GM12878 (cell line): ENCODE data around the gene FUBP3.

ENCODE experiments used
- BCL11A ChIP-seq: IDR thresholded peaks from 2 replicates; pipeline ENCODE4 v1.6.1; 2011; ENCODE audit warnings: low read depth, low read length
- EZH2 ChIP-seq: IDR thresholded peaks from 2 replicates; pipeline ENCODE4 v1.6.1; 2012; ENCODE audit warnings: low read depth, mild to moderate bottlenecking, control low read depth, inconsistent platforms, low read length, borderline replicate concordance; ENCODE audit not compliant: control insufficient read depth
- JUNB ChIP-seq: IDR thresholded peaks from 2 replicates; pipeline ENCODE4 v1.6.1; 2016; ENCODE audit warnings: antibody characterized with exemption, mild to moderate bottlenecking
- MEF2A ChIP-seq: IDR thresholded peaks from 2 replicates; pipeline ENCODE4 v1.6.1; 2011; ENCODE audit warnings: low read depth, mild to moderate bottlenecking, low read length, moderate library complexity; ENCODE audit not compliant: insufficient read depth
- POLR2A ChIP-seq: IDR thresholded peaks from 2 replicates; pipeline ENCODE4 v1.6.1; 2011; ENCODE audit warnings: low read depth, mild to moderate bottlenecking, low read length
- SP1 ChIP-seq: IDR thresholded peaks from one replicate; pipeline ENCODE4 v1.6.1; 2011; ENCODE audit warnings: low read depth, low read length
- SPI1 ChIP-seq: IDR thresholded peaks from 2 replicates; pipeline ENCODE4 v1.6.1; 2011; ENCODE audit warnings: low read depth, mild to moderate bottlenecking, low read length, moderate library complexity, borderline replicate concordance; ENCODE audit not compliant: insufficient read depth
- TAF1 ChIP-seq: IDR thresholded peaks from 2 replicates; pipeline ENCODE4 v1.6.1; 2011; ENCODE audit warnings: mild to moderate bottlenecking, low read depth, low read length, borderline replicate concordance
- TF ChIP-seq, protein P1 (sequence below): IDR thresholded peaks from 2 replicates; pipeline ENCODE4 v1.6.1; 2011; ENCODE audit warnings: low read depth, mild to moderate bottlenecking, low read length, moderate library complexity, borderline replicate concordance; ENCODE audit errors: extremely low read depth
- TF ChIP-seq, protein P2 (sequence below), 3 experiments: IDR thresholded peaks in 2 of 3; conservative IDR thresholded peaks in 1 of 3; 2 replicates each; pipeline ENCODE4 v1.5.1; 2011; ENCODE audit warnings: low read depth in 3 of 3, low read length in 3 of 3, mild to moderate bottlenecking in 3 of 3, control low read depth in 2 of 3, moderate library complexity in 2 of 3, inconsistent platforms in 1 of 3, mixed read lengths in 1 of 3; ENCODE audit not compliant: control insufficient read depth in 2 of 3, insufficient read depth in 1 of 3; ENCODE audit errors: extremely low read depth in 1 of 3
- TF ChIP-seq, protein P3 (sequence below): fragments of 150-350 bp; IDR thresholded peaks from 2 replicates; pipeline ENCODE4 v1.6.1; 2016; ENCODE audit warnings: low read depth, low read length

- no peak for TF ChIP-seq SPI1
- no peak for TF ChIP-seq POLR2A
- TF ChIP-seq, protein P1, sequence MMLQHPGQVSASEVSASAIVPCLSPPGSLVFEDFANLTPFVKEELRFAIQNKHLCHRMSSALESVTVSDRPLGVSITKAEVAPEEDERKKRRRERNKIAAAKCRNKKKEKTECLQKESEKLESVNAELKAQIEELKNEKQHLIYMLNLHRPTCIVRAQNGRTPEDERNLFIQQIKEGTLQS: no peak
- no peak for TF ChIP-seq SP1
- no peak for TF ChIP-seq JUNB
- TF ChIP-seq, protein P2, sequence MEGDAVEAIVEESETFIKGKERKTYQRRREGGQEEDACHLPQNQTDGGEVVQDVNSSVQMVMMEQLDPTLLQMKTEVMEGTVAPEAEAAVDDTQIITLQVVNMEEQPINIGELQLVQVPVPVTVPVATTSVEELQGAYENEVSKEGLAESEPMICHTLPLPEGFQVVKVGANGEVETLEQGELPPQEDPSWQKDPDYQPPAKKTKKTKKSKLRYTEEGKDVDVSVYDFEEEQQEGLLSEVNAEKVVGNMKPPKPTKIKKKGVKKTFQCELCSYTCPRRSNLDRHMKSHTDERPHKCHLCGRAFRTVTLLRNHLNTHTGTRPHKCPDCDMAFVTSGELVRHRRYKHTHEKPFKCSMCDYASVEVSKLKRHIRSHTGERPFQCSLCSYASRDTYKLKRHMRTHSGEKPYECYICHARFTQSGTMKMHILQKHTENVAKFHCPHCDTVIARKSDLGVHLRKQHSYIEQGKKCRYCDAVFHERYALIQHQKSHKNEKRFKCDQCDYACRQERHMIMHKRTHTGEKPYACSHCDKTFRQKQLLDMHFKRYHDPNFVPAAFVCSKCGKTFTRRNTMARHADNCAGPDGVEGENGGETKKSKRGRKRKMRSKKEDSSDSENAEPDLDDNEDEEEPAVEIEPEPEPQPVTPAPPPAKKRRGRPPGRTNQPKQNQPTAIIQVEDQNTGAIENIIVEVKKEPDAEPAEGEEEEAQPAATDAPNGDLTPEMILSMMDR (IDR thresholded peaks at IDR 0.05 in 2 of 3, conservative IDR thresholded peaks at IDR 0.05 in 1 of 3; ENCODE audit: control insufficient read depth in 2 of 3, extremely low read depth in 1 of 3, insufficient read depth in 1 of 3, low read depth in 3 of 3, low read length in 3 of 3): no peak
- TF ChIP-seq TAF1: no peak
- no peak for TF ChIP-seq EZH2
- TF ChIP-seq, protein P3, sequence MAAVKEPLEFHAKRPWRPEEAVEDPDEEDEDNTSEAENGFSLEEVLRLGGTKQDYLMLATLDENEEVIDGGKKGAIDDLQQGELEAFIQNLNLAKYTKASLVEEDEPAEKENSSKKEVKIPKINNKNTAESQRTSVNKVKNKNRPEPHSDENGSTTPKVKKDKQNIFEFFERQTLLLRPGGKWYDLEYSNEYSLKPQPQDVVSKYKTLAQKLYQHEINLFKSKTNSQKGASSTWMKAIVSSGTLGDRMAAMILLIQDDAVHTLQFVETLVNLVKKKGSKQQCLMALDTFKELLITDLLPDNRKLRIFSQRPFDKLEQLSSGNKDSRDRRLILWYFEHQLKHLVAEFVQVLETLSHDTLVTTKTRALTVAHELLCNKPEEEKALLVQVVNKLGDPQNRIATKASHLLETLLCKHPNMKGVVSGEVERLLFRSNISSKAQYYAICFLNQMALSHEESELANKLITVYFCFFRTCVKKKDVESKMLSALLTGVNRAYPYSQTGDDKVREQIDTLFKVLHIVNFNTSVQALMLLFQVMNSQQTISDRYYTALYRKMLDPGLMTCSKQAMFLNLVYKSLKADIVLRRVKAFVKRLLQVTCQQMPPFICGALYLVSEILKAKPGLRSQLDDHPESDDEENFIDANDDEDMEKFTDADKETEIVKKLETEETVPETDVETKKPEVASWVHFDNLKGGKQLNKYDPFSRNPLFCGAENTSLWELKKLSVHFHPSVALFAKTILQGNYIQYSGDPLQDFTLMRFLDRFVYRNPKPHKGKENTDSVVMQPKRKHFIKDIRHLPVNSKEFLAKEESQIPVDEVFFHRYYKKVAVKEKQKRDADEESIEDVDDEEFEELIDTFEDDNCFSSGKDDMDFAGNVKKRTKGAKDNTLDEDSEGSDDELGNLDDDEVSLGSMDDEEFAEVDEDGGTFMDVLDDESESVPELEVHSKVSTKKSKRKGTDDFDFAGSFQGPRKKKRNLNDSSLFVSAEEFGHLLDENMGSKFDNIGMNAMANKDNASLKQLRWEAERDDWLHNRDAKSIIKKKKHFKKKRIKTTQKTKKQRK: no peak
- TF ChIP-seq MEF2A: no peak
- TF ChIP-seq BCL11A: no peak
These were observed 50.2 kb downstream of the FUBP3 start for GRCh38 chr9:130629443-130630070.
